Measurements from ENCODE around the gene RNF138. TPM values are rescaled to one million over a fixed set of nuclear protein-coding genes. Genes with fewer than 3 reads are reported as not detected.

The RNF138 gene
- total and polyA plus RNA-seq, 2 of the 8 experiments (the other 6 are each of a cell fraction or from before 2014, with no cell fraction given) = 29.2 to 109 TPM

DNA sequence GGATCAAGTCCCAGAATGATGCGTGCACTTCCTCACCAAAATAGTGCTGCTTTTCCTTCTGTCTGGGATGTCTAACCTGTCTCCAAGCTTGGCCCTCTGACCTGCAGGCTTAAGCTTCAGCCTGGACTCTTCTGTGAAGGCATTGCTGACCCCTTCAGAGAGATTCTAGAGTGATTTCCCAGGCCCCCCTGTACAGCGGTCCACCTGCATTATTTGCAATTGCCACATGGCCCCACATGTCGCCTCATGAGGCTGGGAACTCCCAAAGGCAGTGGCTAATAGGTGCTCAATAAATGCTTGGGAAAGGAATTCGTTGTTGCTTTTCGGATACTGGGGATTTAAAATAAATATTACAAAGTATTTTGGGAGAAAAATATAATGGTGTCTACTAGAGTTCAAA lies 65.9 kb downstream of the RNF138 start:
- no peaks in the 10 kb centered on the region for H3K27me3 ChIP-seq (replicated peaks in 1 of 4; ENCODE audit: control insufficient read depth in 3 of 4, extremely low read depth in 1 of 4, insufficient read depth in 3 of 4, low read length in 3 of 4)
- FAIRE-seq (no peak), DNase-seq (ENCODE audit: low read depth in 1 of 2, low spot score in 2 of 2) (no peak)
- H3K79me1 ChIP-seq (ENCODE audit: low read depth, low read length) = no peaks in the 10 kb centered on the region
- no peak overlapping the region for H3K56ac ChIP-seq (replicated peaks; ENCODE audit: insufficient read length, low read depth, low read length)
- H3K4me2 ChIP-seq (ENCODE audit: insufficient read depth in 1 of 2, low read depth in 2 of 2, low read length in 2 of 2) = no peak overlapping the region
- ChIA-PET POLR2A (ENCODE audit: partially characterized antibody) (no interaction called here), CTCF (ENCODE audit: partially characterized antibody) (interaction anchor here (0.6 to 6.2 kb wide), 44 partner anchors 10 to 797 kb away, joined by 3 to 43 read pairs (median 4); partner anchors contain the start of gene GAREM1)
- H2BK20ac ChIP-seq (ENCODE audit: low read length) = 0 out of 2 replicates have a peak overlapping the region, but pooled peaks have one; percentile 1
- no peak overlapping the region for H3K4ac ChIP-seq (replicated peaks; ENCODE audit: insufficient read length, low read depth, low read length)
- peak overlapping the region; percentile 37; the same call in 1 of the 2 replicates for H2AFZ ChIP-seq (ENCODE audit: low read length)
- WGBS, 2 experiments (ENCODE audit: extremely low coverage in 1 of 2, insufficient coverage in 1 of 2, insufficient read length in 1 of 2, insufficient replicate concordance in 2 of 2, low coverage in 1 of 2, low lambda C conversion rate in 2 of 2, missing lambda C conversion rate in 1 of 2) = 77% methylated on average over 5 of the region's 5 CpGs; no CpG with 5 or more reads in 1 of the 2 experiments
- peak; percentile 60 for TF ChIP-seq ASH2L (IDR thresholded peaks at IDR 0.05; ENCODE audit: low read length)
- no peak for TF ChIP-seq SP4 (IDR thresholded peaks at IDR 0.05; ENCODE audit: low read length)
- TF ChIP-seq CBX5 (IDR thresholded peaks at IDR 0.05; ENCODE audit: low read depth, low read length) = no peak
- TF ChIP-seq, protein P1, sequence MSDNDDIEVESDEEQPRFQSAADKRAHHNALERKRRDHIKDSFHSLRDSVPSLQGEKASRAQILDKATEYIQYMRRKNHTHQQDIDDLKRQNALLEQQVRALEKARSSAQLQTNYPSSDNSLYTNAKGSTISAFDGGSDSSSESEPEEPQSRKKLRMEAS (IDR thresholded peaks at IDR 0.05) = no peak
- no peak for TF ChIP-seq GABPA (IDR thresholded peaks at IDR 0.05; ENCODE audit: borderline replicate concordance, insufficient read depth, low read length)
- no peak overlapping the region for H4K91ac ChIP-seq (replicated peaks; ENCODE audit: insufficient read length, low read length)
- H2AK5ac ChIP-seq (ENCODE audit: low read depth, low read length) = no peak overlapping the region
- H2BK12ac ChIP-seq (ENCODE audit: low read depth, low read length) = no peak overlapping the region
- H2BK5ac ChIP-seq (ENCODE audit: low read depth, low read length) = no peak overlapping the region
- no peak overlapping the region for H3K14ac ChIP-seq (ENCODE audit: insufficient read length)
- H2BK120ac ChIP-seq (replicated peaks; ENCODE audit: low read depth, low read length) = no peak overlapping the region
- H4K8ac ChIP-seq (ENCODE audit: extremely low read depth, insufficient read depth, low read length) = no peak overlapping the region
- H3K18ac ChIP-seq (ENCODE audit: extremely low read depth, low read length) = no peak overlapping the region
- H4K20me1 ChIP-seq (replicated peaks in 1 of 2; ENCODE audit: control insufficient read depth in 1 of 2, insufficient read depth in 2 of 2, low read length in 2 of 2) = no peaks in the 10 kb centered on the region
- no peaks in the 10 kb centered on the region for H3K36me3 ChIP-seq (ENCODE audit: control insufficient read depth in 2 of 4, insufficient read depth in 4 of 4, low read length in 3 of 4)
- no peaks in the 10 kb centered on the region for H3K4me1 ChIP-seq (replicated peaks in 1 of 4; ENCODE audit: control insufficient read depth in 3 of 4, insufficient read depth in 4 of 4, low read length in 3 of 4)
- H3K27ac ChIP-seq (ENCODE audit: low read depth, low read length) = no peak overlapping the region
- H3K23me2 ChIP-seq (ENCODE audit: low read depth, low read length) = no peaks in the 10 kb centered on the region
- H3K9me3 ChIP-seq (ENCODE audit: insufficient read depth in 2 of 2, low read depth in 1 of 2, low read length in 1 of 2) = no peaks in the 10 kb centered on the region
- H4K5ac ChIP-seq (ENCODE audit: insufficient read length, low read depth, low read length) = no peak overlapping the region
- H3K79me2 ChIP-seq (ENCODE audit: control insufficient read depth in 1 of 2, insufficient read depth in 2 of 2, low read length in 2 of 2) = no peaks in the 10 kb centered on the region
- no peak overlapping the region for H3K23ac ChIP-seq (ENCODE audit: insufficient read length)
- no peak overlapping the region for H2BK15ac ChIP-seq (ENCODE audit: low read length)
- no peak overlapping the region for H3K4me3 ChIP-seq (ENCODE audit: extremely low read depth in 1 of 4, insufficient read depth in 2 of 4, low read depth in 3 of 4, low read length in 4 of 4)
- H3K9ac ChIP-seq (replicated peaks in 1 of 4; ENCODE audit: extremely low read depth in 1 of 4, low read depth in 3 of 4, low read length in 3 of 4) = no peak overlapping the region
